GM12875 (cell line): ENCODE results near the gene PAGE1.

Experiments
- H3K4me3 ChIP-seq: one replicate; pipeline ENCODE4 v1.5.1; 2011; ENCODE audit warnings: low read depth, low read length, control low read depth
- CTCF ChIP-seq: IDR thresholded peaks from 2 replicates; pipeline ENCODE4 v1.5.1; 2011; ENCODE audit warnings: low read depth, mild to moderate bottlenecking, control low read depth, inconsistent platforms, low read length, moderate library complexity, borderline replicate concordance; ENCODE audit not compliant: insufficient read depth

Gene PAGE1

GRCh38 chrX:49664824-49665223 lies 31.0 kb downstream of the PAGE1 start:
- H3K4me3 ChIP-seq, result no peak overlapping the region
- no peak for TF ChIP-seq CTCF

GRCh38 chrX:49661881-49662280 lies 33.9 kb downstream of the PAGE1 start:
- no peak for TF ChIP-seq CTCF

GRCh38 chrX:49659771-49660170 lies 36.0 kb downstream of the PAGE1 start:
- TF ChIP-seq CTCF, result no peak
- H3K4me3 ChIP-seq, result no peak overlapping the region

More at GRCh38 chrX:49661881-49662280, 33.9 kb downstream of the PAGE1 start:
- H3K4me3 ChIP-seq, result no peak overlapping the region

GRCh38 chrX:49656533-49656932 lies 39.3 kb downstream of the PAGE1 start:
- TF ChIP-seq CTCF, result no peak
- H3K4me3 ChIP-seq, result no peak overlapping the region

GRCh38 chrX:49644991-49645637 lies 50.7 kb downstream of the PAGE1 start:
- TF ChIP-seq CTCF, result no peak
- H3K4me3 ChIP-seq, result no peak overlapping the region
